ENCODE results near the gene CACNA1D.

The CACNA1D gene

DNA sequence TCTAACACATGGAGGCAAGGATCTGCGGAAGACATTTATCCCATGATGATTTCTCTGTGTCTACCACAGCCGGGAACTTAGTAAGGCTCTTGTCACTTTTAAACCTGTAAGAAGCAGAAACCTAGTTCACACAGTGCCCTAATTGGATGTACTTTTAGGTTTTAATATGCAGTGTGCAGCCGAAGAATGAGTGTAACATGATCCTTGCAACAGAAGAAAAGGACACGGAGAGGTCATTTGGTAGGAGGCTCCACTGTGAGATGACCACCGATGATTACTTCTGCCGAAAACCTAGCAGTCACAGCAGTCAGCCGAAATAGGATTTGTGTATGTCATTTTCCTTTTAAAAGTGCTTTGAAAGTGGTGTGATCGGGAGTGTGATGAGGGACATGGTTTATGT lies 6.8 kb downstream of the CACNA1D start:
- TF ChIP-seq, protein P1, sequence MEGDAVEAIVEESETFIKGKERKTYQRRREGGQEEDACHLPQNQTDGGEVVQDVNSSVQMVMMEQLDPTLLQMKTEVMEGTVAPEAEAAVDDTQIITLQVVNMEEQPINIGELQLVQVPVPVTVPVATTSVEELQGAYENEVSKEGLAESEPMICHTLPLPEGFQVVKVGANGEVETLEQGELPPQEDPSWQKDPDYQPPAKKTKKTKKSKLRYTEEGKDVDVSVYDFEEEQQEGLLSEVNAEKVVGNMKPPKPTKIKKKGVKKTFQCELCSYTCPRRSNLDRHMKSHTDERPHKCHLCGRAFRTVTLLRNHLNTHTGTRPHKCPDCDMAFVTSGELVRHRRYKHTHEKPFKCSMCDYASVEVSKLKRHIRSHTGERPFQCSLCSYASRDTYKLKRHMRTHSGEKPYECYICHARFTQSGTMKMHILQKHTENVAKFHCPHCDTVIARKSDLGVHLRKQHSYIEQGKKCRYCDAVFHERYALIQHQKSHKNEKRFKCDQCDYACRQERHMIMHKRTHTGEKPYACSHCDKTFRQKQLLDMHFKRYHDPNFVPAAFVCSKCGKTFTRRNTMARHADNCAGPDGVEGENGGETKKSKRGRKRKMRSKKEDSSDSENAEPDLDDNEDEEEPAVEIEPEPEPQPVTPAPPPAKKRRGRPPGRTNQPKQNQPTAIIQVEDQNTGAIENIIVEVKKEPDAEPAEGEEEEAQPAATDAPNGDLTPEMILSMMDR (IDR thresholded peaks at IDR 0.05; ENCODE audit: low read depth, low read length, missing control alignments), result no peak
- DNase-seq (ENCODE audit: extremely low read depth, low read depth), result no peak
- no peak overlapping the region for H3K4me3 ChIP-seq (replicated peaks; ENCODE audit: low read depth, low read length)

DNA sequence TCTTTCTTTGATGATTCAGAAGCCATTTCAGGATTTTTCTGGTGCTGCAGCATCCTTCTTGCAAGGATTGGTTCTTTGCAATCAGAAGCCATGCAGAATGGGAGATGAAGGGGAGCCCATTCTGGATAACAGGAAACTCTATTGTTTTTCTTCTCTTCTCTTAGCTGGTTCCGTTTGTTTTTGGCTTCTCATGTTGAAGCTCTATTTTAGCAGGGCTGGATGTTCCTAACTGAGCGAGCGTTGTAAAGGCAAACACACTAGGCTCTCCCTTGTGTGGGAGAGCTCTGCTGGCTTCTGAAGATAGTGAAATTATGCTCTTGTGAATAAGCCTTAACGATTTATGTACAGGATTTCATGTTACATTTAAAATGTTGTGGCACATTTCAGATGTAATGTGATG lies 8.3 kb downstream of the CACNA1D start:
- TF ChIP-seq, protein P1 (IDR thresholded peaks at IDR 0.05; ENCODE audit: low read depth, low read length, missing control alignments), result no peak
- DNase-seq (ENCODE audit: extremely low read depth, low read depth), result no peak
- H3K4me3 ChIP-seq (replicated peaks; ENCODE audit: low read depth, low read length), result no peak overlapping the region

DNA sequence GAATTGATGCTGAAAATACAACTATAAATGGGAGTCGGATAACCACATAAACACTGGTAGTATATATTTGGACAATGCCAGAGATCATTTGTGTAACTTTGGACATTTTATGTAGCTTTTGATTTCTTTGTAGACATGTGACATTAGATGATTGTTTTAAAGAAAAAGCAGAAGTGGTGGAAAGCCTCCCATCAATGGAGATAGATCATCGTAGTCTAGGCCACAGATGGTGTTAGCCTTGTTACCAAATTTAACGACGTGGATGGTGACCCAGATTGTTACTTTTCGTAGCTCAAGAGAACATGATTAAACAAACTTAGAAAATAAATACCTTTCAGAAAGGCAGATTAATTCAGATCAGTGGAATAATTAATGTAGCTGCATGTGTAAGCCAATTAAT lies 8.8 kb downstream of the CACNA1D start:
- H3K4me3 ChIP-seq (replicated peaks; ENCODE audit: low read depth, low read length), result no peak overlapping the region
- DNase-seq (ENCODE audit: extremely low read depth, low read depth), result no peak
- TF ChIP-seq, protein P1 (IDR thresholded peaks at IDR 0.05; ENCODE audit: low read depth, low read length, missing control alignments), result no peak

DNA sequence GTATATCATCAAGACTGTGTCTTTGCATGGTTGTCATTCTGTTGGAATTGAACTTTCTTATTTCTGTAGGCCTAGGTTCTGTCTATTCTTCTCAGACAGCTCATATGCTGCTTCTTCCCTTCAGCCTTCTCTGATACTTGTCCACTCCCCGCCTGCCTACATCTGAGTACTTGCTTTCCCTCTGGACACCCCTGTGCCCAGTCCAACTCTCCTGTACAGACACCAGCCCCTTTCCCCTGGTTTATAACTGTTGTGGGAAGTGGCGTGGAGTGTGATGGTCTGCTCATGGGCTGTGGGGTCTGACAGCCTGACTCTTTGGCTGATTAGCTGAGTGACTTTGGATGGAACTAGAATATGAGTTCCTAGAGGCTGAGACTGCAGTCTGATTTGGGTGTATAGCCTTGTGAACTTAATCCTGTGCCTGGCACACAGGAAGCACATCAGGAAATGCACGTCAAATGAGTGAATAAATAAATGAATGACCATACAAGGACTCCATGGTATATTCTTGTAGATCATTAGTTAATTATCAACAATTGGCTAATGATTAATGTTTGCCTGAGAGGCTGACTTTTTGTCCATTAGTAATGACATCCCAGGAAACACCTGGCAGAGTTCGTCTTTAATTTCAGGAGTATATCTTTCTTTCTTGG lies 11.8 kb downstream of the CACNA1D start:
- H3K4me3 ChIP-seq (replicated peaks; ENCODE audit: low read depth, low read length), result no peak overlapping the region
- TF ChIP-seq, protein P1 (IDR thresholded peaks at IDR 0.05; ENCODE audit: low read depth, low read length, missing control alignments), result no peak
- DNase-seq (ENCODE audit: extremely low read depth, low read depth), result no peak

DNA sequence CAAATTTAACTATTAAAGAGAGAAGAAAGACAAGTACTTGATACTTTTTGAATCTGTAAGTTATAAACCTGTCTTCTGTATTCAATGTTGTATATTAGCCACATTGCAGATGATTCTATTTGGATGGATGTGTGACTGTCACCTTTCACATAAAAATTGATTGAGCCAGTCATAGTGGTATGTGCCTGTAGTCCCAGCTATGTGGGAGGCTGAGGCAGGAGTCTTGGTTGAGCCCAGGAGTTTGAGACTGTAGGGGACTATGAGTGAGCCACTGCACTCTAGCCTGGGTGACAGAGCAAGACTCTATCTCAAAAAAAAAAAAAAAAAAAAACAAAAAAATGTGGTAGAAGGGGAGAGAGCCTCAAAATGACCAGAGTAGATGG lies 12.3 kb downstream of the CACNA1D start:
- TF ChIP-seq, protein P1 (IDR thresholded peaks at IDR 0.05; ENCODE audit: low read depth, low read length, missing control alignments), result no peak
- DNase-seq (ENCODE audit: extremely low read depth, low read depth), result no peak
- H3K4me3 ChIP-seq (replicated peaks; ENCODE audit: low read depth, low read length), result no peak overlapping the region

DNA sequence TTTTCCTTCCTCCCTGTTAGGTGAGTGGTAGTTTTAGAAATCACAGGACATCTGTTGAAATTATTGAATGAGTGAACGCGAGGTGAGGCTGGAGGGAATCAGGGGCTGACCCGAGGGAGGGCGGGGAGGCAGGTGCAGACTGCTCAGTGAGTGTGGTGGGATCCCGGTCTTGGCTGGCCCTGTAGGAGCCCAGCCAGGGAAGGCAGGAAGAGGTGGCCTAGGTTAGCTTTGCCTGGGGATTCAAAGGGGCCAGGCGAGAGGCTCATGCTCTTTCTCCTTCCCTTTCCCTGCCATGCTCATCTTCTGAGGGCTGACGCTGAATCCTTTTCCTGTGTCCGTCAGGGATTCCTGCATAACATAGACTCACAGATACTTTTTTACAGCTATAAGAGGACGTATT lies 15.1 kb downstream of the CACNA1D start:
- TF ChIP-seq, protein P1 (IDR thresholded peaks at IDR 0.05; ENCODE audit: low read depth, low read length, missing control alignments), result no peak
- no peak for DNase-seq (ENCODE audit: extremely low read depth, low read depth)
- H3K4me3 ChIP-seq (replicated peaks; ENCODE audit: low read depth, low read length), result no peak overlapping the region

DNA sequence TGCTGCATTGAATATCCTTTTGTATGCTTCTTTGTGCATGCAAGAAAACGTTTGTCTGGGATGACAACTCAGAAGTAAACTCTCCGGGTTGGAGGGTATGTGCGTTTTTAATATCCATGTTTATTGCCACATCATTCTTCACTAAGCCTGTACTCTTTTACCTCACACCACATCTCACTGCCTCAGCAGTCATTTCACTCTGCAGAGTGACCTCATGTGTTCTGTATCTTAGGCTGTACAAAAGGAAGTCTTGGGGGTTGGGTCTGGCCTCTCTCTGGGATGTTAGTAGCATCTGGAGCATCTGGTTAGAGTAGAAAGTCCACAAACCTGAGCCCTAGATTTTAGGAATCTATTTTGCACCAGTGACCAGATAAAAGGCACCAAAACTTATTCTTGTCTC lies 16.1 kb downstream of the CACNA1D start:
- no peak for DNase-seq (ENCODE audit: extremely low read depth, low read depth)
- TF ChIP-seq, protein P1 (IDR thresholded peaks at IDR 0.05; ENCODE audit: low read depth, low read length, missing control alignments), result no peak
- H3K4me3 ChIP-seq (replicated peaks; ENCODE audit: low read depth, low read length), result no peak overlapping the region
